Right ventricle myocardium superior (tissue), 1 donor: ENCODE results near the gene NSD1. TPM values are rescaled to one million over a fixed set of nuclear protein-coding genes. Genes with fewer than 3 reads are reported as not detected.

Experiments
- ATAC-seq: fragments of 200-7000 bp; cut with Tn5 transposase; one replicate; pipeline ENCODE4 v1.9.1; 2020; ENCODE audit warnings: mild to moderate bottlenecking; ENCODE audit not compliant: poor library complexity
- DNase-seq: peaks from one replicate; pipeline ENCODE4 v3.0.0-alpha.2; 2020
- intact Hi-C: fragments of 100-400 bp; cut with DNase I; formaldehyde crosslinking; loops from one replicate; pipeline ENCODE4 v1.11.2; 2022
- total RNA-seq: library from RNA; stranded (reverse); fragmentation: NEBNext Ultra II Directional; extraction: Animal tissue kit (Norgen Biotek cat#: 25700); gene quantifications from one replicate; pipeline ENCODE4 v1.2.1, GENCODE V29; 2021
- donor health status: DM: no; HTN: yes; CAD: no; lungs with severe emphysema.

NSD1 gene
- total RNA-seq, 1 donor from 2014 or later: 33.6 TPM

DNA sequence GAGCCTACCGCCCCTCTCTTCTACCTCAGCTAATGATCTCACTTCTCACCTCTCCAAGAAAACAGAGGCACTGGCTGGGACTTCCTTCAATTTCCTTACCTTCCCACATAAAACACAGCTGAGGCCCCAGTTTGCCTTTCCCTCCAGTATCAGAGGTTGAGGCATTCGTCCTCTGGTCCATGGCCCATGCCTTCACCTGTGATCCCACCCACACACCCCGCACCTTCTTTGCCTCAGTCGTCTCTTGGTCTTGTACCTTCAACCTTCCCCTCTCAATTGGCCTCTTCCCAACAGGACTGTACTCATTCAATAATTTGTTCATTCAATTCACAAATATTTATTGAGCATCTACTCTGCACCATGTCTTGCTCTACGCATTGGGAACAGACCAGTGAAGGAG lies 11.0 kb upstream of the NSD1 start:
- intact Hi-C loops: no loop called here

DNA sequence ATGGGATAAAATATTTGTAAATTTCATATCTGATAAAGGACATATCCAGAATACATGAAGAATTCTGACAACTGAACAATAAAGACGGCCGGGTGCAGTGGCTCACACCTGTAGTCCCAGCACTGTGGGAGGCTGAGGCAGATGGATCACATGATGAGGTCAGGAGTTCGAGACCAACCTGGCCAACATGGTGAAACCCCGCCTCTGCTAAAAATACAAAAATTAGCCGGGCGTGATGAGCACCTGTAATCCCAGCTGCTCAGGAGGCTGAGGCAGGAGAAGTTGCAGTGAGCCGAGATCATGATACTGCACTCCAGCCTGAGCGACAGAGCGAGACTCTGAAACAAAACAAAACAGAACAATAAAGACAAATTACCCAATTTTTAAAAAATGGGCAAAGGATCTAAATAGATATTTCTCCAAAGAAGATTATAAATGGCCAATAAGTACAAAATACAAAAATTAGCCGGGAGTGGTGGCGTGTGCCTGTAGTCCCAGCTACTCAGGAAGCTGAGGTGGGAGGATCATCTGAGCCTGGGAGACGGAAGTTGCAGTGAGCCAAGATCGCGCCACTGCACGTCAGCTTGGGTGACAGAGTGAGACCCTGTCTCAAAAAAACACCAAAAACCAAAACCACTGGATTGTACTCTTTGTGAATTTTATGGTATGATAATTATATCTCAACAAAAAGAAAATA lies 9.6 kb upstream of the NSD1 start:
- ATAC-seq (no peak), DNase-seq (no peak)
- intact Hi-C loops: no loop called here

More for the DNA sequence above, 11.0 kb upstream of the NSD1 start:
- no peak for DNase-seq
- no peak for ATAC-seq

DNA sequence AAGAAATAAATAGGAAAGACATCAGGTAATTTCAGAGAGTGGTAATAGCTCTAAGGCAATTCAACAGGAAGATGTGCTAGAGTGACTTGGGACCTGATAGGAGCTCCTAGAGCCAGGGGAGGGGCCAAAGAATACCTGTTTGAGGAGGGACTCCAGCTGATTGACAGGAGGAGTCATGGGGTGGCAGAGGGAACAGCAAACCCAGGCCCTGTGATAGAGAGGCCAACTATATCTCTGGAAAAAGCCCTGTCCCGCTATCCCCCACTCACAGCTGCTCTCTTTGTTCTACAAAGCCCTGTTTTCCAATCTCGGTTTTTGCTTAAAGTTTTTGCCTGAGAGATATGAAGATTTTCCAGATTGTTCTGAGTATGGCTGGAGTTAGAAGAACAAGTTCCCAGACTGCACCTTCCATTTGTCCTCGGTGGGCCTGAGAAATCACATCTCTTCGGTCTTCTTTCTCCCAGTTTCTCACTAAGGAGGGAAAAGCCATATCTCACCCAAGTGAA lies 9.0 kb upstream of the NSD1 start:
- DNase-seq: no peak
- intact Hi-C loops: no loop called here

DNA sequence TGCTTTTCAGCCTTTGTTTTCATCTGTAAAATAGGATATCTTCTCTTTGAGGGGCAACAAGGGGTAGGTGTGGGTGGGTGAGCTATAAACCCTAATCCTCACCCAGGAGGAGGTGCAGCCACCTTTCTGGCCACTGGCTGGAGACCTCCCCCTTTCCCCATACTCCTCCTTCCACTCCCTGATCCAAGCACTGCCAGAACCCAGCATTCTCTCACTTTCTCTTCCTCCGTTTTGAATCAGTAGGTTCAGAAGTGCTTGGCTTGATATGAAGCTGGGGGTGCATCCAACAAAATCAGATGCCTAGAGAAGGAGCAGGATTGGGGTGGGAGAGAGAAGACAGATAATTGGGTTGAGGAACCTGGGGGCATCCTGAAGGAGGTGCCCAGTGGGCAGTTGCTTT lies 6.8 kb upstream of the NSD1 start:
- no peak for DNase-seq
- intact Hi-C loops: no loop called here
- ATAC-seq: no peak

More for the DNA sequence above, 9.0 kb upstream of the NSD1 start:
- no peak for ATAC-seq

DNA sequence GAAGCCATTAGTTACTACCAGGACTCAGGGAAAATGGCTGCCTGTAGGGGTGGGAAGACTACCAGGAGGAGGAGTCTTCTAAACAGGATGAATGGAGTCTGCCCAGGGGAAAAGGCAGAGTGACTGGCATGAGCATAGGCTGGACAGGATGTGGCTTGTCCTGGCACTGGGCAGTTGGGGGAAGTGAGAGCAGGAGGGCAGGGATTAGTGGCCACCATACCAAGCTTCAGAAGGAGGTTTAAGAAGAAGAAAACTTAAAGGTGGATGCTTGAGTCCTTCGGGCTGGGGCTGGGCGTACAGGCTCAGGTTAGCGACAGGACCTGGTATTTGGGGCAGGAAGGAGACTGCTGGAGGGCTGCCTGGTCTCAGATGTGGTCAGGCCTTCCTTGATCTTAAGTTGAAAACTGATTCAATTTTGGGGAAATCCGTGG lies 5.0 kb upstream of the NSD1 start:
- intact Hi-C loops: no loop called here
- no peak for ATAC-seq
- DNase-seq: no peak

DNA sequence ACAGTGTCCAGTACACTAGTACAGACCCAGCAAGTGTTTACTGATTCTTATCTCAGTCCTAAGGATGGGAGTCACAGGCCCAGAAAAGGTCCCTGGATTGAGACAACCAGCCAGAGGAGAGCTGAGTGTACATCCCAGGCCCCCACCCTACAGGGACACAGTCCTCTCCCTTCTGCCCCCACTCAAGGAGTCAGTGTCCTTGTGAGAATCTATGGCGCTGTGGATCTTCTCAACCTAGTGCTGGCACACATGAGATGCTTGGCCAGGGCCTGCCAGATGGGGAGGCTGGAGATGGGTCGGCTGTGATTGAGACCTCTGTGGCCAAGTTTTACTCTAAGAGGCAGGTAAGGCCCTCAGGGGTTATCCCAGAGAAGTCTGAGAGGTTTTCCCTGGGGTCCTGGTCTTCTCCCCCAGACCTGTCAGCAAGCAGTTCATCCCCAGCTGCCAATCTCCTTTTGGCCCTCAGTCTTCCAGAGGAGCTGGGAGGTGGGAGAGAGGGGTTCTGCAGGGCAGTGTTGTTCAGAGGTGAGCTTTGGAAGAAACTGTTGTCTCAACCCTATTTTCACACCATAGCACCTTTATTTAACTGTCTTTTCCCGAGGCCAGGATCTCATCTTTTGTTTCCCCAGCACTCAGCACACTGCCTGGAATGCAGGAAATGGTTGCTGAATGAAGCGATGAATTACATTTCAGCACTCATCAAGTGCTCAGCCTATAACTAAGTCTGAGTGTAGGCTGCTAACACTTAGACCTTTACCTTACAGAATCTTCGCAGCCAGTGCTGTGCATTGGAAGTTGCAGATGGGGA lies 3.2 kb upstream of the NSD1 start:
- no peak for ATAC-seq
- DNase-seq: no peak
- intact Hi-C loops: loop anchor here (10.0 kb wide), 1 partner anchor 164 kb away; no protein-coding TSS in a partner anchor

DNA sequence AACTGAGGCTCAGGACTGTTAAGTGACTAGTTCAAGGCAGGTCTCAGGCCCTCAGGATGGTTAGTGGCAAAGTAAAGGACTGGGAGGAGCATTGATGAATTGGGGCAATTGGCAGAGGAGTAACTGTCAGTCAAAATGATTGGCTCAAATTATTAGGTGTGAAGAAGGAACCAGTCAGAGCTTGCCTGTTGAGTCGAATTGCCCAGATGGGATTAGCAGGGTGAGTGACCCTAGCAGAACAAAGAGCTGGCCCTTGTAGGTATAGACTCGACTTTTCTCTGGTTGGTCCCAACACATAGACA lies 2.6 kb upstream of the NSD1 start:
- DNase-seq: no peak
- ATAC-seq: no peak
- intact Hi-C loops: loop anchor here (10.0 kb wide), 1 partner anchor 164 kb away; no protein-coding TSS in a partner anchor

DNA sequence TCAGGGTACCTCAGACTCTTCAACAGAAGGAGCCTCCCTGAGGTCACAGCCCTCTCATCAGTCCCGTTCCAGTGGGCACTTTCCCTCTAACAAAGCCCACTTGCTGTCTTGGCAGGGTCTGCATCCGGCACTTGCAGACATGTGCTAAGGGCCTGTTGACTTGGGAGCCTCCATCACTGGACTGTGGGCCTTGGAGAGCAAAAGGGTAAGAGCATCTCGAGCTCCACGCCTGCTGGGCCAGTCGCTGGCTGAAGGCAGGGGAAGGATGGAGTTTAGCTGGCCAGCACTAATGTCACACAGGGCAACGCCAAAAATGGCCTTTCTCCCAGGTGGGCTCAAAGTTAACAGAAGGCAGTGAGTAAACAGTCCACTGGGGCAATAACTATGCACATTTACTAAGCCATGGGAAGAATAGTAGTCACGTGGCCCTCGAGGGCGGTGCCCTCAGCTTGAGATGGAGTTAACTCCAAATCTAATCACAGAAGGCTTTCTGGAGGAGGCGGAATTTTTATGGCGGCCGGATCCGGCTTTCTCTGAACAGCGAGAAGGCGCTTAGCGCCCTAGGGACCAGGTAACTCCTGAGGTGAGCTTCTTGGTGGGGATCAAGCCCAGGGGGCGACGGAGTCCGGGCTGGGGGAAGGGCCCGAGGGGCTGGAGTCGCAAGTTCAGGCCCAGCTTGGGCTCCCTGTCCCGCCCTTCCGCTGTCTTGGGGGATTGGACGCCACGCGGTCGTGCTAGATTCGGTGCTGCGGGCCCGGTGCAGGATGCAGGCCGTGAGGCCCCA lies 2.0 kb upstream of the NSD1 start:
- ATAC-seq: no peak
- intact Hi-C loops: loop anchor here (10.0 kb wide), 1 partner anchor 163 kb away; no protein-coding TSS in a partner anchor
- peak; percentile 45 for DNase-seq

DNA sequence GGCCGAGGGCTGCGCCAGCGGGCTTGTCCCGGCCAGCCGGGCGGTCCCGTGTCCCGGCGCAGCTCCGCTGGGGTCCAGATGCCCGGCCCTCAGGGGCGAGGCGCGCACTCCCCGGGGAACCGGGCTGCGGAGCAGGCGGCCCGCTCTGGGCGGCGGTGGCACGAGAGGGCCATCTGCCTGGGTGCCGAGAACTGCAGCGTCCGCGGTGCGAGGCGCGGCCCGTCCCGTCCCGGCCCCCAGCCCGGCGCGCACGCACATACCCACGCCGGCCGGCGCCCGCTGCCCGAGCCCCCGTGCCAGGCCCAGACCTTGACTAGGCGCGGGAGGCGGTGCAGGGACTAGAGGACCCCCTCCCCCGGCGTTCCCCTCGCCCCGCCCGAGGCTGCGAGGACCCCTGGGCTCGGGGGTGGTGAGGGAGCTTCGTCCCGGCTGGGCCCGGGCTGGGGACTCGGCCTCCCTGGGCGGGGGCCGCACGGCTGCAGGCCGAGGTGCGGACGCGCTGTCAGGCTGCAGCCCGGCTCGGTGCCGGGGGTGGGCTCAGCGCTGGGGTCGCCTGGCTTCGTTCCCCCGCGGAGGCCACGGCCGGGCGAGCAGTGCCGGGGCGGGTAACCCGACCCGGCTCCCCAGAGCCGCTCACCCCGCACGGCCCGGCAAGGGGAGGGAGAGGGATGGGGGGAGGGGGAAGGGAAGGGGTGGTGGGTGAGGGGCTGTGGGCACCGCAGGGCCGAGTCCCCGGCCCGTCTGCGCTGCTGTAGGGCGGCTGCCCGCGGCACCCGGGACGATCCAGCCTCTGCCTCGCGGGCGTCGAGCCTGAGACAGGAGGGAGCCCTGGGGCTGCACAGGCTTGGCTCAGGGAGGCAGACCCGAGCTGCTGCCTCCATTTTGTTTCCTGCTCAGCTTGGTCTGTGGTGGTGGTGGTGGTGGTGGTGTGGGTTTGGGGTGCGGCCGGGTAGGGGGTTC lies 1.2 kb upstream of the NSD1 start:
- peak; percentile 48 for ATAC-seq
- no peak for DNase-seq
- intact Hi-C loops: loop anchor here (10.0 kb wide), 1 partner anchor 162 kb away; no protein-coding TSS in a partner anchor

DNA sequence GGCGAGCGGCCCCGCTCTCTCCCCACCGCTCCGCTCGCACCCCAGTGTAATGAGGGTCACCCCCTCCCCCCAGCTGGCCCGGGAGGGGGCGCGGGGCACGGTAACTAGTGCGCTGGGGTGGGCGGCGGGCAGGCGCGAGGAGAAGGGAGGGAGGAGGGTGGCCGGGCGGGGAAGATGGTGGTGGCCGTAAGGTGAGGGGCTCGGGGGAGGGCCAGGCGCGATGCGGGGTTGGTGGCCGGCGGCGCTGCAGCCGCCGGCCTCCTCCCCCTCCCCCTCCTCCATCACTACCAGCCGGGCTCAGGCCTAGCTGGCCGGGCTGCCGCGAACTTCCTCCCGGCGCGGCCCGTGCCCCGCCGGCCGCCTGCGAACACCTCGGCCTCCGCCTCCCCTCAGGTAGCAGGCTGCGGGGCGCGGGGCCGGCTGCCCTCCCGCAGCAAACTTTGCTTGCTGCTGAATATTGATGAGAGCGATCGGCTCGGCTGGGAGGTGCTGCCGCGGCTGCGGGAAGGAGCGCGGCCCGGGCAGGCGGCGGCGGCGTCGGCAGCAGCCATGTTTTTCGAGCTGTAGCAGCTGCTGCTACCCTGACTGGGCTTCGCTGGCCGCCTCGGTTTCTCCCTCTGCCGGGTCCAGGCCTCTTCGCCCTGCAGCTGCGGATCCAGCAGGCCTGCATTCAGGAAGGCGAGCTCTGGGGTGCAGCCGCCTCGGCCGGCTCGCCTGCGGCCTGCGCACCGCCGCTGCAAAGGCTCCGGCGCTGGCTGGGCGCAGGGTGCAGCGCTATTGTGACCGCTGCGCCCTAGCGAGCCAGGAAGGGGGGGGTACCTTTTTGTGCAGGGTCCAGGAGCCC lies 502 bp downstream of the NSD1 start:
- intact Hi-C loops: loop anchor here (10.0 kb wide), 1 partner anchor 161 kb away; no protein-coding TSS in a partner anchor
- DNase-seq (peak; percentile 72), ATAC-seq (peak; percentile 62)

DNA sequence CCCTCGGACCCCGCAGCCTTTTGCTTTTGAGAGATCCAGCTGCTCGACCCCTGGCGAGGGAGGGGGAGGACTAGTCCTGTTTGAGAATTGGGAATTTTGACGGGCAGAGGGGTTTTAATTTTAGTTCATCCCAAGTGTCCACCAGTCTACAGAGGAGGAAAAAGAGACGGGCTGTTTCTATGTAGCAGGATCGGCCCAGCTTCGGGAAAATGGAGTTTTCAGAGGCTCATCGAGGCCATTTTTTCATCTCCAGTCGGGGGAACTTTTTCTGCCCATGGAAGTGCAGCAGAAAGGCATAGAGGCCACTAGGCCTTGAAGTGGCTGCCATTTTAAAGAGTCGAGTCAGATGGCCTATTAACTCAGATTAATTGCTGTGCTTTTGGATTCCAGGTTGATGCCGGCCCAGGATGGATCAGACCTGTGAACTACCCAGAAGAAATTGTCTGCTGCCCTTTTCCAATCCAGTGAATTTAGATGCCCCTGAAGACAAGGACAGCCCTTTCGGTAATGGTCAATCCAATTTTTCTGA lies 1.2 kb downstream of the NSD1 start:
- intact Hi-C loops: loop anchor here (10.0 kb wide), 1 partner anchor 160 kb away; no protein-coding TSS in a partner anchor

DNA sequence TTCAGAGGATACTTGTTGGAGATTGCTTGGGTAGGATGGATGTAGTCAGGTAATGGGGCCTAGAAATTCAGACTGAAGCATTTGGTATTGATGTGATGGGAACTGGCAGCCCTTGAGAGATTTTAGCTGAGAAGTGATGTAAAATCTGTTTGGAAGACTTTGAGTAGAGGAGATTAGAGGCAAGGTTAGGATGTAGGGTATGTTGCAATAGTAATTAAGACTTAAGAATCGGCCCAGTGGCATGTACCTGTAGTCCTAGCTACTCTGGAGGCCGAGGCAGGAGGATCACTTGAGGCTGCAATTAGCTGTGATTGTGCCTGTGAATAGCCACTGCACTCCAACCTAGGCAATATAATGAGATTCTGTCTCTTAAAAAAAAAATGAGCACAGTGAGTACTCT lies 6.7 kb downstream of the NSD1 start:
- DNase-seq: no peak
- intact Hi-C loops: no loop called here
- ATAC-seq: no peak

More for the DNA sequence above, 1.2 kb downstream of the NSD1 start:
- ATAC-seq (no peak), DNase-seq (no peak)

DNA sequence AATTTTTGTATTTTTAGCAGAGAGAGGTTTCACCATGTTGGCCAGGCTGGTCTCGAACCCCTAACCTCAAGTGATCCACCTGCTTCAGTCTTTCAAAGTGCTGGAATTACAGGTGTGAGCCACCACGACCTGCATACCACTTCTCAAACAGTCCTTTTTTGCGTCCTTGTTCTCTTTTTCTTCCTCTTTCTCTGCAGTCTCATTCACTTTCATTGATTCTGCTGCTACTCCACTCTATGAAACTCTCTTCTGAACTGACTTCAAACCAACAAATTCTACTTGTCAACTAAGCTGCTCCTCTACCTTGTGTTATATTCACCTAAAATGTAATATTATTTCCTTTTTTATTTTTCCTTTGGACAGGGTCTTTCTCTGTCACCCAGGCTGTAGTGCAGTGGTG lies 7.9 kb downstream of the NSD1 start:
- DNase-seq (no peak), ATAC-seq (no peak)
- intact Hi-C loops: no loop called here

DNA sequence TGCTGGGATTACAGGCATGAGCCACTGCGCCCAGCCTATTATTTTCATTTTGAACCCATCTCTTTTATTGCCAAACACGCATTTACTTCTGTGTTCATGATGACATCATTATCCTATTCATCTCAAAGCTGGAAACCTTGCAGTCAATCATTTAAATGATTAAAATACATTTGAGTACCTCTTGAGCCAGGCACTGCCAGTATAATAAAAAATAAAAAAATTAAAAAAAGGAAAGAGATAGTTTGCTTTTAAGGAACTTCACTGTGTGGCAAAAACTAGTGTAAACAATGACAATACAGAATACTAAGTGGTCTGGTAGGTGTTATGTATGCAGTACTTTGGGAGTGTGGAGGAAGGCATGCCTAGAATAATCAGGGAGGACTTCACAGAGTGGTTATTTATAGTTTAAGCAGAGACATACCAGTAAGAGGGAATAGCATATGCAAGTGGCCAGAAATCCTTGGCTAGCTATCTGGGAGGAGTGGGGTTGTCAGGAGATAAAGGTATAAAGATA lies 8.6 kb downstream of the NSD1 start:
- ATAC-seq: peak; percentile 86
- intact Hi-C loops: no loop called here
- DNase-seq: no peak

DNA sequence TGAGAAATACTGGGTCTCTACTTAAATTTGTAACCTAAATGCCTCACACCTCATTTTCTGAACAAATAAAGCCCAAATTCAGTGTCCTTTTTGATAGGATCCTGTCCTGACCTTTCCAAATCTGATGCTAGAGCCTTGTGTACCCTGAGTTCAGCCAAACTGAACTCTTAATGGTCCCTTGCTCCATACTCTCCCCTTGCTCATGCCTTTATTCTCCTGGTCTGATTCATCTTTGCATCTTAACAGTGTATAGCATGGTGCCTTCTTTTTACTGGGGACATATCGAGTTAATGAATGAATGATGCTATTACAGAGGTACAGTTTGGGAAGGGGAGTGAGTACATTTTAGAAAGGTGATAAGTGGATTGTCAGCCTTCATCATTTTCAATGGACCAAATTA lies 9.2 kb downstream of the NSD1 start:
- DNase-seq: no peak
- intact Hi-C loops: no loop called here

DNA sequence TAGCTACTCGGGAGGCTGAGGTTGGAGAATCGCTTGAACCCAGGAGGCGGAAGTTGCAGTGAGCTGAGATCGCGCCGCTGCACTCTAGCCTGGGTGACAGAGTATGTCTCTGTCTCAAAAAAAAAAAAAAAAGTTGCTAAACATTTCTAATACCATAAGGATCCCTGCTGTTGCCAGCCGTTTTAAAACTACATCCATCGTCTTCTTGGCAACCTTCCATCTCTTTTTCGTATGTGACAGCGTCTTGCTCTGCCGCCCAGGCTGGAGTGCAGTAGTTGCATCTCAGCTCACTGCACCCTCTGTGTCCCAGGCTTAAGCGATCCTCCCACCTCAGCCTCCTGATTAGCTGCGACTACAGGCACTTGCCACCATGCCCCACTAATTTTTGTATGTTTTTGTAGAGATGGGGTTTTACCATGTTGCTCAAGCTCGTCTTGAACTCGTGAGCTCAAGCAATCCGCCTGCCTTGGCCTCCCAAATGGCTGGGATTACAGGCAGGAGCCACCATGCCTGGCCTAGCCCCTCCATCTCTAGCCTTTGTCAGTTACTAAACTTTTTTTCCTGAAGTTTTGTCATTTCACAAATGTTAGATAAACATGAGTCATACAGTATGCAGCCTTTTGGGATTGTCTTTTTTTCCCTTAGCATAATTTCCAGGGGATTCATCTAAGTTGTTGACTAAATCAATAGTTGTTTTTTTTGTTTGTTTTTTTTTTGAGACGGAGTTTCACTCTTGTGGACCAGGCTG lies 13.5 kb downstream of the NSD1 start:
- intact Hi-C loops: no loop called here
- no peak for DNase-seq
- ATAC-seq: no peak

More for the DNA sequence above, 9.2 kb downstream of the NSD1 start:
- ATAC-seq: no peak
